GM10266 (cell line): ENCODE data around the gene HOXC9.

ENCODE experiments used
- DNase-seq: peaks from one replicate; pipeline ENCODE4 v3.0.0; 2012; ENCODE audit errors: extremely low spot score
- TF ChIP-seq, protein P1 (sequence below): IDR thresholded peaks from 2 replicates; pipeline ENCODE4 v1.5.1; 2012; ENCODE audit warnings: mild to moderate bottlenecking, low read depth; ENCODE audit not compliant: control insufficient read depth, insufficient read depth; ENCODE audit errors: missing control alignments

HOXC9 gene

DNA sequence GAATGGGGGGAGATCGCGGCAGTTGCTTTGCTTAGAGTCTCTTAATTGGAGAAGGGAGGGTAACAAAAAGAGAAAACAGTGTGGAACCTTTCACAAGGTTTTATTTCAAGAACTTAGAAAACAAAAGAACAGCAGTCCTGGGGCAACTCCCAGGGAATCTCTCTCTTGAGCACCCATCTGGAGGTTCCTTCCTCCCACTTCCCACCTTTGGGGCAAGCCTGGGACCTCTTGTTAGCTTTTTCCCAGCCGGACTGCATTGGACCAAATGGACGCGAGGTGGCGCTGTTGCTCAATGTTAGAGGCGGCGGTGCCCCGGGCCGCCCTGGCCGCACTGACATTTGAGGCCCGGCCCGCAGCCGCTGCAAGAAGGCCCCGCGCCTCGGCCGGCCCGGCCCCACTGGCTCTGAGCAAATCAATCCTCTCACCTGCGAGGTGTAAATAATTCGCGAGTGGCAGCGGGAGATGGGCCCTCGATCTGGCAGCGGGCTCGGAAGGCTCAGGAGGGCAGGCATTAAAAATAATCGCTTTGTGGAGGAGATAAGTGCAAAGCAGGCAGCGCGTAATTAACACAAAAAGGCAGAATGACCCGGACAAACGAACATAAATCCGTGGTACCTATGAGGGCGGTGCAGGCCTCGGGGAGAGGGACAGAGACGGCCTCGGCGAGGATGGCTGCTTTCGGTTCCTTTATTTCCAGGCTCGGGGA is 6.0 kb downstream of the HOXC9 start:
- peak; percentile 90 for DNase-seq
- TF ChIP-seq, protein P1, sequence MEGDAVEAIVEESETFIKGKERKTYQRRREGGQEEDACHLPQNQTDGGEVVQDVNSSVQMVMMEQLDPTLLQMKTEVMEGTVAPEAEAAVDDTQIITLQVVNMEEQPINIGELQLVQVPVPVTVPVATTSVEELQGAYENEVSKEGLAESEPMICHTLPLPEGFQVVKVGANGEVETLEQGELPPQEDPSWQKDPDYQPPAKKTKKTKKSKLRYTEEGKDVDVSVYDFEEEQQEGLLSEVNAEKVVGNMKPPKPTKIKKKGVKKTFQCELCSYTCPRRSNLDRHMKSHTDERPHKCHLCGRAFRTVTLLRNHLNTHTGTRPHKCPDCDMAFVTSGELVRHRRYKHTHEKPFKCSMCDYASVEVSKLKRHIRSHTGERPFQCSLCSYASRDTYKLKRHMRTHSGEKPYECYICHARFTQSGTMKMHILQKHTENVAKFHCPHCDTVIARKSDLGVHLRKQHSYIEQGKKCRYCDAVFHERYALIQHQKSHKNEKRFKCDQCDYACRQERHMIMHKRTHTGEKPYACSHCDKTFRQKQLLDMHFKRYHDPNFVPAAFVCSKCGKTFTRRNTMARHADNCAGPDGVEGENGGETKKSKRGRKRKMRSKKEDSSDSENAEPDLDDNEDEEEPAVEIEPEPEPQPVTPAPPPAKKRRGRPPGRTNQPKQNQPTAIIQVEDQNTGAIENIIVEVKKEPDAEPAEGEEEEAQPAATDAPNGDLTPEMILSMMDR = peak; percentile 95

DNA sequence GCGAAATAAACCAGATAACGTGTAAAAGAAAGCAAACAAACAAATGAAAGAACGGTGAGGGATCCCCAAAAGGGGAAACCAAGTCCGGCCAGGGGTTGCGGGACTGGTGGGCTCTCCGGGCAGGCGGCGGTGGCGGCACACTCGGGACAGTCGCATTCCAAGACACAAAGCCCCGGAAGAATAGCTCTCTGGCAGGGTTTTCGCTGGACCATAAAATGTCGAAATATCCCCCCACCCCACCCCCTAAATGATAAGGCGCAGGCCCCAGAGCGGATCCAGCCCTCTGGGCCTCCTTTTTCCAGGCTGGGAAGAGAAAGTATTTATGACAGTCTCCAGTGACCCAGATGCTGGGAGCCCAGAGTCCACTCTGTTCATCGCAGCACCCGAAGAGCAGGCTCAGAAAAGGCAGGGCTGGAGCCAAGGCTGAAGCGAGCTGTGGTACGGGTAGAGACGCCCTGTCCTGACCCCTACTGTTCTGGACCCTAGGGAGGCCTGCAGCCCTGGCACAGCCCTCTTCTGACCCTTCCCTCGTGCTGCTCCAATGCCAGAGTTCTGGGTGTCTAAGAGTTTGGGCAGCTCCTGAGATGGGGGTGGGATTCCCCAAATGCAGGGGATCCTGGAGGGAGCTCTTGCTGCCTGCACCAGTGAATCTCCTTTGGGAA is 6.7 kb downstream of the HOXC9 start:
- no peak for DNase-seq
- TF ChIP-seq, protein P1 = no peak

DNA sequence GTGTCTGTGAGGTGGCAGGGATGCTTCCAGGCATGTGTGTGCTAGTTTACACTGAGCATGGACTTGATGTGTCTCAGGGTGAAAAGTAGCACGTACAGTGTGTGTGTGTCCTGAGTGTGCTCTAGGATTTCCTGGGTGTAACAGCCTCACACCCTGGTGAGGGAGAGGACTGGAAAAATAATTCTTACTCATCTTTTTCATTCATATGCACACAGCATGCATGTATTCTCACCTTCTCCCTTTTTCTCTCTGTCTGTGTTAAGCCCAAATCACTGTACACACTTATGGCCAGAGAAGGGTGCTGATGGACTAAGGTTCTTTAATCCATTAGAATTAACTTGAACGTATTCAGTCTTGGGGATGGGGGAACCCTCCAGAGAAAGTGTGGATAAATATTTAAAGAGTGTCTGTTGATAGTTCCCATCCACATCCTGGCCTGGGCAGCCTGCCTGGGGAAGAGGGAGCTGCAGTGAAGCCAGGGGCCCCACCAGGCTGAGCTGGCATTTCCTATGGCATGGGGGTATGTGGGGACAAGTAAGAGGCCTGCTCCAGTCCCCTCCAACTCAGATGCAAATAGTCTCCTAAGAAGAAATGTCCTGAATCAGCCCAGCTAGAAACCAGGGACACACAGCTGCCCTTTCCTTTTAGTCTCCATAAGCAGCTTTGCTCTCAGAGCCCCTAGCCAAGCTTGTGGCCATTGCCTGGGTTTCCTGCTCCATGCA is 7.7 kb downstream of the HOXC9 start:
- DNase-seq = no peak
- TF ChIP-seq, protein P1 = no peak

DNA sequence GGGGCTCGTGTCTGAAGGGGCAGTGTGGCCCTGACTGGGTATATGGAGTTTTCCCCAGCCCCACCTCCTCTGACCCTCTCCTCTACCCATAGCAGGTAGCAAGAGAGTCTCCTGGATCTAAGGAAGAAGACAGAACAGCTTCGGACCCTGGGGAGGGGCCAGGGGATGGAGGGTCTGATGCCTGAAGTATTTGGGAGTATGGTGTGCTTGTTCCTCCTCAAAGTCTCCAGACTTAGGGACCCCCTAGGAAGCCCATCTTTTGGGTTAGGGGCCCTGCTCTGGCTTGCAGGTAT is 8.2 kb downstream of the HOXC9 start:
- DNase-seq = no peak
- TF ChIP-seq, protein P1 = no peak

DNA sequence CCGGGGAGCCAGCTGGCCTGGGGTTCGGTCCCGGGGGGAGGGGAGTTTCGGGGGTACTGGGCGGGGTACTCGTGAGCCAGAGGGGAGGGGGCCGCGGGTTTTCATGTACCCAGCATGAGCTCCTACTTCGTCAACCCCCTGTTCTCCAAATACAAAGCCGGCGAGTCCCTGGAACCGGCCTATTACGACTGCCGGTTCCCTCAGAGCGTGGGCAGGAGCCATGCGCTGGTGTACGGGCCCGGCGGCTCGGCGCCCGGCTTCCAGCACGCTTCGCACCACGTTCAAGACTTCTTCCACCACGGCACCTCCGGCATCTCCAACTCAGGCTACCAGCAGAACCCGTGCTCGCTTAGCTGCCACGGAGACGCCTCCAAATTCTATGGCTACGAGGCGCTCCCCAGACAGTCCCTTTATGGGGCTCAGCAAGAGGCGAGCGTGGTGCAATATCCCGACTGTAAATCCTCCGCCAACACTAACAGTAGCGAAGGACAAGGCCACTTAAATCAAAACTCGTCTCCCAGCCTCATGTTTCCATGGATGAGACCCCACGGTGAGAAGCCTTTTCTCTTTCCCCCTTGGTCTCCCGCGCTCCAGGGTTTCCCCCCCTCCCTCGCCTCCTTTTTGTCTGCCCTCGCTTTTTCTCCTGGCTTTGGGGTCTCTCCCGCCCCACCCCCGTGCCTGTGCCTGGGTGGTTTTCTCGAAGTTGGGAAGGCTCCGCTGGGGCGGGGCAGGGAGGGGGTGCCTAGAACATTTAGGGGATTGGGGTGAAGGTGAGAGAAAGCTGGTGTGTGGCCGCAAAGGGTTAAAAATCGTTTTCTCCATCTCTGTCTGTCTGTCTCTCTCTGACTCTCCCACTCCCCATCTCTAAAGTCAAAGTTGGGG is 9.5 kb downstream of the HOXC9 start:
- DNase-seq = no peak
- TF ChIP-seq, protein P1 = no peak

DNA sequence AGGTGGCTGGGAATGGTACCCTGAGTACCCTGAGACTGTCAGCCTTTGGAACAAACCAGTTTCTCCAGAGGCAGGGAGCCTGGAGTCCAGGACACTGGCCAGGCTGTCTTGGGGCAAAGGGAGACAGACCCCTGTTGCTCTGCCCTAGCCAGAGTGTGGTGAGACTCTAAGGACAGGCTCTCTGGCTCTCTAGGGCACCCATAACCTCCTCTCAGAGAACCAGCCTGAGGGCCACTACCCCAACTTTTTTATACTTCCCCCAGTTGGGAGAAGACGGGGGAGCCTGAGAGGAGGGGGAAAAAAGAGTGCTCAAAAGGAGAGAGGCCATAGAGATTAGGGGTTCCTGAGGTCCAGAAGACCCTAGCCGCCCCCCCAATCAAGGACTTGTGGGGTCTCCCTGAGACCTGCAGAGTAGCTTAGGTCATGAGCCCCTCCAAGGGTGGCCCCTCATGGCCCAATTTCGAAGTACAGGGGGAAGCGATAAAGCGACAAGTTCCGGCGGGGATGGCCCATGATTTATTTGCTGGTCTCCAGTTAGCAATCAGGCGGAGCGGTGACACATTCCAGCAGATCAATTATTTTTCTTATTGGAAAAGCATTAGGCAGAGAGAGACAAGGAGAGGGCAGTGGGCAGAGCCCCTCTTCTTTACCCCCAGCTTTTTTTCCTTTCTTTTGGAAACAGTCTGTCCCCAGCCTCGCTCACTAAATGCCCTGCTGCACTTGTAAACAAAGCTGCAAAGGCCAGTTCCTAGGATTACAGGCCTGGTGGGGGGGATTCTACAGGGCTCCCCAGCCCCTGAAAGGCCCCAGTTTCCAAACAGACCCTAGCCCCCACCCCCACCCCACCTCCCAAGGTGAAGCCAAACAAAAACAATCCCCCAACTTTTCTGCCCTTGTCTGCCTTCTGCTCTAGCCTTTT is 10.4 kb downstream of the HOXC9 start:
- DNase-seq = no peak

More for the DNA sequence above, 10.4 kb downstream of the HOXC9 start:
- TF ChIP-seq, protein P1 = no peak
